Kidney epithelial cell (primary cell): ENCODE results near the gene POLR2A. TPM values are rescaled to one million over a fixed set of nuclear protein-coding genes. Genes with fewer than 3 reads are reported as not detected.
A peak's percentile ranks its signal among the peaks of the same experiment; 100 is the strongest.

ENCODE experiments used
- DNase-seq: peaks from one replicate; pipeline ENCODE4 v3.0.0-alpha.2; 2010; ENCODE audit warnings: low read depth
- H3K27me3 ChIP-seq: 2 replicates; pipeline ENCODE4 v1.6.0; 2011; ENCODE audit warnings: low read length; ENCODE audit not compliant: control insufficient read depth, insufficient read depth
- H3K36me3 ChIP-seq: 2 replicates; pipeline ENCODE4 v1.5.1; 2011; ENCODE audit warnings: low read length; ENCODE audit not compliant: control insufficient read depth, insufficient read depth
- H3K4me3 ChIP-seq: 2 replicates; pipeline ENCODE4 v1.5.1; 2011; ENCODE audit warnings: low read depth, mild to moderate bottlenecking, control low read depth, low read length
- CTCF ChIP-seq: IDR thresholded peaks from 2 replicates; pipeline ENCODE4 v1.5.1; 2011; ENCODE audit warnings: mild to moderate bottlenecking, moderate library complexity, low read length, control low read depth, inconsistent platforms; ENCODE audit not compliant: insufficient read depth, poor library complexity, severe bottlenecking
- total RNA-seq: library from RNA; depleted of rRNA; stranded (reverse); fragments of >200 nt; gene quantifications from 2 replicates; pipeline ENCODE4 v1.2.3, GENCODE V29; 2015

The POLR2A gene
- total RNA-seq, 1 donor from 2014 or later = 56.9 TPM

- peaks cover 2% of the 10 kb centered on the region for H3K27me3 ChIP-seq
- no peak for TF ChIP-seq CTCF
- H3K4me3 ChIP-seq = peak overlapping the region; percentile 51
- H3K36me3 ChIP-seq = no peaks in the 10 kb centered on the region
- DNase-seq = no peak
These were observed 45.3 kb upstream of the POLR2A start for GRCh38 chr17:7438656-7439460.

GRCh38 chr17:7439462-7440112 is 44.6 kb upstream of the POLR2A start, which contains the start of gene FGF11:
Gene FGF11 (plus strand): TSS chr17:7439512. CDS start chr17:7439621, 109 bp downstream.
- TF ChIP-seq CTCF = no peak
- Histone ChIP-seq H3K4me3 (peak within 1 kb of the TSS; percentile 51), H3K36me3 (no peaks in the 10 kb centered on the region), H3K27me3 (peaks cover 2% of the 10 kb centered on the region)
- DNase-seq = no peak

DNA sequence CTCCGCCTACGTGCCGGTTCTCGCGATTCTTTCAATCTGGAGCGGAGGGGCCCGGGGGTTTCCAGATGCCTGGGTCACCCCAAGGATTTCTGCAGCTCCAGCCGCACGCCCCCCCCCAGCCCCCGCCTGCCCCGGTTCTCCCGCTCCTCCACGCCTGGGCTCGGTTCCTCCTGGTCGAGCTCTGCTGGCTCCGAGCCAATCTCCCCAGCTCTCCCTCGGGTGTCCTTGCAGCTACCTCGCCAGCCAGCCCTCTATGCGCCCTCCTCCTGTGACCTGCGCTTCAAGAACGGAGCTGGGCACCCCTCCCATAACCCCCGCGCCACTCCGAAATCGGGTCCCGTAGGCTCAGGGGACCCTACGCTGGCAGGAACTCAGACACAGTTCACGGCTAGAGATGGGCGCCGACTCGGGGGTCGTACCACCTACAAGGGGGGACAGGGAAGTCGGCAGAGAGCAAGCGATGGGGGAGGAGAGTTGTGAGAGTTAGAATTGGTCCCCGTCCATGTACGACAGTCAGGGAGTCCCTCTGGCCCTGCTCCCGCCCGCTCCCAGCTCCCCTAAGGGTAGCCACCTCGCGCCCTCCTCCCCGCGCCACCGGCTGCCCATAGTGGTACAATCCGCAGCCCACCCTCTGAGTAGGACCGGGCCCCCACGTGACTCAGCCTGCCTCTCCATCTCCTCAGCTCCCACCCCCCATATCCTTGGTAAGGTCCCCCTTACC is 43.9 kb upstream of the POLR2A start:
- TF ChIP-seq CTCF = no peak

GRCh38 chr17:7440834-7441195 is 43.4 kb upstream of the POLR2A start:
- DNase-seq = no peak
- no peak for TF ChIP-seq CTCF
- Histone ChIP-seq H3K4me3 (peak overlapping the region; percentile 51), H3K27me3 (peaks cover 2% of the 10 kb centered on the region), H3K36me3 (no peaks in the 10 kb centered on the region)

More for the DNA sequence above, 43.9 kb upstream of the POLR2A start:
- H3K36me3 ChIP-seq = no peaks in the 10 kb centered on the region
- peak overlapping the region; percentile 51 for H3K4me3 ChIP-seq
- H3K27me3 ChIP-seq = peaks cover 2% of the 10 kb centered on the region
- DNase-seq = no peak

GRCh38 chr17:7441266-7441665 is 42.9 kb upstream of the POLR2A start:
- no peak for DNase-seq
- TF ChIP-seq CTCF = no peak
- H3K36me3 ChIP-seq = no peaks in the 10 kb centered on the region
- H3K27me3 ChIP-seq = peaks cover 2% of the 10 kb centered on the region
- no peak overlapping the region for H3K4me3 ChIP-seq
